HG02588 (cell line): ENCODE results near the gene RYR2.

Experiments
- ATAC-seq: cut with Tn5 transposase; IDR thresholded peaks from one replicate; pipeline ENCODE4 v1.9.1; 2021; ENCODE audit warnings: mild to moderate bottlenecking, moderate library complexity; ENCODE audit not compliant: unreplicated experiment

Gene RYR2

GRCh38 chr1:237411621-237412020, 369.6 kb downstream of the RYR2 start:
- ATAC-seq, result no peak

DNA sequence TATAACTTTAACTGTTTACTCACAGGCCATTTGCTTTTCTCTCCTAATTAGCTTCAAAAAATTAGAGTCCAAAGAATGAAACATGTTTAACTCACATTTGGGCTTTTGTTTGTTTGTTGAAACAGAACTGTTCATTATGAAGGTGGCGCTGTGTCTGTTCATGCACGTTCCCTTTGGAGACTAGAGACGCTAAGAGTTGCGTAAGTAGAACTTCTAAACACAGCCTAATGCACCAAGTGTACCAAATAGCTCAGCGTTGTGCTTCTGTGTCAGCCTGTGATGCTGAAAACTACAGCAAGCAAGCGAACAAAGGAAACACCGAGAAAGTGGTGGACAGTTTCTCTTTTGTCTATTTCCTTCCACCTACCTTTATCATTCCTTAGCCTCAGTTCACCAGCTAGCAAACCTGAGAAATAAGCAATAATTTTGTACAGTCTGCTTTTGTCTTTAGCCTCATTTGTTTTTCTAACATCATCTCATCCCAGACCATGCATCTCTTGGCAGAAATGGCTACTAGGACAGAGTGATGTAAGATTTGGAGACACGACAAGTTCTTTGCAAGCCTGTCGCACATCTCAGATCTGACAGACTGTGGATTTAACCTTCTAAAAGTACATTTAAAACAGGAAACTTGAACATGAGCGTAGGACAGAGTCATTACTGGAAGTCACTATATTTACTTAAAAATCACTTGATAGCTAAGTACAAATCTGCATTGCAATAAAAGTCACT, 375.1 kb downstream of the RYR2 start:
- no peak for ATAC-seq

DNA sequence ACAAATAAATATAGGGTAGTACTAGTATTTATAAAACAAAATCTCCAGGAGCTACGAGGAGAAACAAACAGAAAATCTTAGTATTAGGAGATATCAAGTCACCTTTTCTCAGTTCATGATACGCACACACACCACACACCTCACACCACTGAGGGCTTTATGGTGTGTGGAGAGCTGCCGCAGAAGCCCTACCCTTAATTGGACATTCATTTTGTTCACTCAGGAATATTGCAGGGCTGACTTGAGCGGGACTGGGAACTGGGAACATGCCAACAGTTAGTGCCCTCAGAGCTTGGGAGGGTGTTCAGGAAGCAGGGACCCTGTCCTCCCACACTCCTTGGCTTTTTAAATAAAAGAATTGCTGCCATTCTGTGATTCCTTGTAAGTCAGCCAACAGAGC, 386.8 kb downstream of the RYR2 start:
- ATAC-seq, result no peak

DNA sequence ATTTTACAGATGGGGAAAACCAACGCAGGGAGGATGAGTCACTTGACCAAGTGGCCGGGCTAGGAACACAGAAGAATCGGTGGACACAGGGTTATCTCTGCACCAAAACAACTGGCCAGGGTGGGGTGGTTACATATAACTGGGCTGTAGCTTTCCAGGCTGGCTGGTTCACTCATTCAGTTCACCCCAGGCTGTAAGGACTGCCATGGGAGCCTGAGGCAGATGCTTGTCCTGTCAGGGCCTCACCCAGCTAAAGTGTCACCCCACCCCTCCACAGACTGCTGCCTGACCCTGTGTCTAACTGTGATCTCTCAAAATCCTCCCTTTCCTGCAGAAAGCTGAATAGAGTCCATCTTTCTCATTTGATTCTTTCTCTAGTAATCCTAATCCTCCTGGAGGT, 387.3 kb downstream of the RYR2 start:
- no peak for ATAC-seq

DNA sequence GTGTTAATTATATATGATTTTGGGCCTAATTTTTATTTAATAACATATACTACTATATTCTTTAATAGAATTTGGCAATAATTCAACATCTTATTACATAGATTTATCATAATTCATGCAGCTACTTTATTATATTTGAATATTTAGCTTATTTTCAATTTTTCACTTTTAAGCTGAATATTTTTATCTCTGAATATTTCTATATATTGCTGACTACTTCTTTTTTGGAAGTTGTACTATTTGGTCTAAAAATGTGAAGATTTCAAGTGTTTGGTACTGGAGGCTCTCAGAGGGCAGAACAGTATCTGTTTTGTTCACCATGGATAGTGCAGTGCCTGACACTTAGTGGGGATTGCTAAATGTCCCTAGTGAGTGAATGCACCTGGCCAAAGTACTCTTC, 389.5 kb downstream of the RYR2 start:
- no peak for ATAC-seq

GRCh38 chr1:237440346-237440745, 398.4 kb downstream of the RYR2 start:
- no peak for ATAC-seq

GRCh38 chr1:237444120-237444790, 402.3 kb downstream of the RYR2 start:
- no peak for ATAC-seq

DNA sequence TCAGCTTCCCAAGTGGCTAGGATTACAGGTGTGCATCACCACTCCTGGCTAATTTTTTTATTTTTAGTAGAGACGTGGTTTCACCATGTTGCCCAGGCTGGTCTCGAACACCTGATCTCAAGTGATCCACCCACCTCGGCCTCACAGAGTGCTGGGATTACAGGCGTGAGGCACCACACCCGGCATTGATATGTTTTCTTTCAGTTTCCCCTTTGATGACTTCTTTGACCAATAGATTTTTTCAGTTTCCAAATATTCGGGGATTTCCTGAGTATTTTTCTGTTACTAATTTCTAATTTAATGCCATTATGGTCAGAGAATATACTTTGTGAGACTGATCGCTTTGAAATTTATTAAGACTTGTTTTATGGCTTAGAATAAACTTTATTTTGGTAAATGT, 406.1 kb downstream of the RYR2 start:
- ATAC-seq, result no peak

DNA sequence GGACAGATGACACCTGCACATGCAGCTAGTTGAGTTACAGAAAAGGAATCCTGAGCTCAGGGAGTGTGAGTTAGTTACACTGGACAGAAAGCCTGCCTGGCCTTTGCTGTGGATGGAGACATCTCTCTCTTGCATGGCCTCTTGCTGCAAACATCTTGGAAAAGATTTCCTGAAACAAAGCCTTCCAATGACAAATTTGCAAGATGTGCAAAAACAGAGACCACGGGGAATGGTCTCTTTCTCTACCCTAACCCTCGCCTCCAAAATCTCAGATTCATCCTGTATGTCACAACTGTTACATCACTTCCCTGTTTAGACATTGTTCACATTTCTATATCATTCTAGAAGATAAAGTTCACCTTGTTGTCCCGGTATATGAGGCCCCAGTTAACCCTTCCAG, 415.6 kb downstream of the RYR2 start:
- no peak for ATAC-seq

DNA sequence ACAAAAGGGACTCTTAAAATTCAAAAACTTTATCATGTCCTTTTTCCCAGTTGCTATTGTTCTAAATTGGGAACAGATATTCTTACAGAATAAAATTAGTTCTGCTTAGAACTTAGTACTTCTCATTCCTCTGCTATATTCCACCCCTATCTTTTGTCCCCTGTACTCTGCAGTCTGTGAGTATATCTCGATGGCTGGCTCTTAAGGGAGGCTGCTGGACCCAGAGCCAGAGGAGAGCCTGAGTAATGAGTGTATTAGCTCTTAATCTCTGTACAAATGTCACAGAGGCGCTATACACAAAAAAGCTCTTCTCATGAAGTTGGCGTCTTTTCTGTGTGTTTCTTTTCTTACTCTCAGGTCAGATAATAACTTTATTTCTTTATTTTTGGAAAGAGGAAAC, 425.3 kb downstream of the RYR2 start:
- ATAC-seq, result no peak

GRCh38 chr1:237470712-237471338, 428.8 kb downstream of the RYR2 start:
- no peak for ATAC-seq

- ATAC-seq, result no peak
Observed at GRCh38 chr1:237471377-237471776, 429.4 kb downstream of the RYR2 start.

- ATAC-seq, result no peak
Observed at GRCh38 chr1:237471956-237472355, 430.0 kb downstream of the RYR2 start.

DNA sequence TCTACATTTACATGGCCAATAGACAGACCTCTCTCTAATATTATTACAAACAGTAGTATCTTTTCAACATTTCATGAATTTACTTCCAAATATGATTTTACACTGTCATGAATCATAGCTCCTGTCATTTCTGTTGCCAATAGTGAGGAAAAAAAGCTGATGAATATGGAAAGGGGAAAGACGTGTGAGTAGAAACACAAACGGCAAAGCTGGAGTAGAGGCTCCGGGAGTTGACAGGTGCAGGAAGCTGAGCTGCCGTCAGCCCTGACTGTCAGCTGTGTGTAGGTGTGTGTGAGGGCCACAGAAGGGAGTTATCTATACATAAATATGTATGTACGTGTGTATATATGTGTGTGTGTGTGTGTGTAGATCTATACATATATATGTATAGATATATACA, 431.9 kb downstream of the RYR2 start:
- no peak for ATAC-seq

GRCh38 chr1:237478082-237478481, 436.1 kb downstream of the RYR2 start:
- ATAC-seq, result no peak

DNA sequence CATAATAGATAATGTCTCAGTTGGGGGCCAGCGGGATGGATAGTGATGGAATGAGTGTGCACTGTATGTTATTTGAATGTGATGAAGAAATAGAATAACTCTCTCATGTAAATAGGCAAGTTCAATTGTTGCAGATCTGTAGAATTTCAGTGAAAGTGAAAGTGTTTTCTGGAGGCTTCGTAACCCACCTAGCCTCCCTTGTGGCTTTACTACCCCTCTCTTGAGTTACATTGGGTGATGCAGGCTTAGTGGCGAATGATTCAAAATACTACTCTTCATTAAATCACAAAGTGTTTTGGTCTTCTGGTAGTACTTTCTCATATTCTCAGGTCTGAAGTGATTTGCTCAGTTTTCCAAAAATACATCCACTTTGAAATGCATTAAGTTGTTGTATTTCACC, 436.9 kb downstream of the RYR2 start:
- ATAC-seq, result no peak

DNA sequence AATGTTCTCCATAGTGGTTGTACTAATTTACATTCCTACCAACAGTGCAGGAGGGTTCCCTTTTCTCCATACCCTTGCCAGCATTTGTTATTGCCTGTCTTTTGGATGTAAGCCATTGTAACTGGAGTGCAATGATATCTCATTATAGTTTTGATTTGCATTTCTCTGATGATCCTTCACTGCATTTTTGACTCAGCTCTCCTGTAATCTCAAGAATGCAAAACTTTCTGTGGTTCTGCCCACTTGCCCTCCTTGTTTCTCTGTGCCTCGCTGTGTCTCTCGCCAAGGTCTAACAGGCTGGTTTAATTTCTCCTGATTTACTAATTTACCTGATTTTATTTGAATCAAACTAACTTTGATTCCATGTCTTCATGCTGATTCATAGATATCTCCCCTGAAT, 440.8 kb downstream of the RYR2 start:
- ATAC-seq, result no peak

GRCh38 chr1:237492359-237492758, 450.4 kb downstream of the RYR2 start:
- ATAC-seq, result no peak

DNA sequence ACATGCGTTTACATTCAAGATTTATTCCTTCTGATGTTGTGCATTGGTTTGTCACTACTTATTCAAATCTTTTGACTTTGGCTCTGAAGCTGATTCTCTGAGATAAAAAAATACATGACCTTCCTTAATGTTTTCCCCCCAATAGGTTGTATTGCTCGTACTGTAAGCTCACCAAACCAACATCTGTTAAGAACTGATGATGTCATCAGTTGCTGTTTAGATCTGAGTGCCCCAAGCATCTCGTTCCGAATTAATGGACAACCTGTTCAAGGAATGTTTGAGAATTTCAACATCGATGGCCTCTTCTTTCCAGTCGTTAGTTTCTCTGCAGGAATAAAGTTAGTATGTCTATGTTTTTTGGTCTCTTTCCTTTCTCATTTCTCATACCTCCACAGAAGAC, 458.6 kb downstream of the RYR2 start:
- no peak for ATAC-seq

GRCh38 chr1:237503292-237503691, 461.3 kb downstream of the RYR2 start:
- no peak for ATAC-seq

DNA sequence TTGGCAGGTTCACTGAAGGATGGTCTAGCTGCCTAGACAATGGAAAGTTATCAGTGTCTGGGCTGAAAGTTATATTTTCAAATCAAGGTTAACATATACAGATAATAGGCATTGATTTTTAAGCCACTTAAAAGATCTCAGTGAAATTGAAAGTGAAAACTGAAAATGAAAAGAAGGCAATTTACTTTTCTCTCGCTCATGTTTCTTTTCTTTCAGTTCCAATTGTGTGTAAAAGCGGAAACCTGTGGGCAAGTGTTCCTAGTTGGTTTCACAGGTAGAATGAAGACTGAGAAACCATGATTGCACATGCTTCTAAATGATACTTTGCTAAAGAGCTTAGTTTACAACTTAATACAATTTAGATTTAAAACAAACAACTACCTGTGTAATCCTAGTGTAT, 465.0 kb downstream of the RYR2 start:
- no peak for ATAC-seq

DNA sequence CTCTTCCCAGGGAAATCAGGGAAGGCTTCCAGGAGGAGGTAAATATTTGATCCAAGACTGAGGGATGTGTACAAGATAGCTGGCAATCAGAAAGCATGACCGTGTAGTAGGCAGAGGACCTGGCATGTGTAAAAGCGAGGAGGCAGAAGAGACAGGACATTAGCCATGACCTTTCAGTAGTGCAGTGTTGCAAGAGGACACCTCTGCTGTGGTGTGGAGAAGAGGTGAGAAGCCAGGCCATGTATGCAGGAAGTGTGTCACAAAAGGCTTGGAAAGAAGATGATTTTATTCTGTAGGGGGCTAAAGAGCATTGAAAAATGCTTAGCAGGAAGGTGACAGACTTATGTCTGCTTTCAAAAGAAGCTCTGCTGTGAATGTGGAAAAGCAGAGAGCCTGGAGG, 467.8 kb downstream of the RYR2 start:
- no peak for ATAC-seq
